Measurements from ENCODE around the gene BTG2. TPM values are rescaled to one million over a fixed set of nuclear protein-coding genes. Genes with fewer than 3 reads are reported as not detected.

BTG2 gene
- total RNA-seq, 1 experiment from 2014 or later = 2.2 TPM

GRCh38 chr1:203343956-203344754 is 38.8 kb downstream of the BTG2 start:
- Histone ChIP-seq H3K9ac (ENCODE audit: low read length) (no peak overlapping the region), H3K27me3 (ENCODE audit: low read length) (peaks cover 64% of the 10 kb centered on the region), H4K20me1 (ENCODE audit: low read length) (no peaks in the 10 kb centered on the region), H3K36me3 (ENCODE audit: low read depth, low read length) (no peaks in the 10 kb centered on the region), H3K9me3 (ENCODE audit: low read length) (no peaks in the 10 kb centered on the region), H3K27ac (ENCODE audit: low read length) (no peak overlapping the region), H3K79me2 (ENCODE audit: low read length) (no peaks in the 10 kb centered on the region), H3K9me2 (replicated peaks; ENCODE audit: low read length) (no peaks in the 10 kb centered on the region), H3K4me2 (ENCODE audit: low read length) (no peak overlapping the region), H3F3A (ENCODE audit: low read length, unreplicated experiment) (no peaks in the 10 kb centered on the region), H2AFZ (ENCODE audit: low read length) (no peak overlapping the region), H3K4me1 (ENCODE audit: insufficient read depth, low read length) (no peaks in the 10 kb centered on the region), H3K4me3 (ENCODE audit: low read length) (no peak overlapping the region)
- TF ChIP-seq EZH2phosphoT487 (IDR thresholded peaks at IDR 0.05; ENCODE audit: borderline replicate concordance, low read length) (no peak), CTCF (conservative IDR thresholded peaks at IDR 0.05; ENCODE audit: low read depth, low read length) (no peak), EZH2 (IDR thresholded peaks at IDR 0.05; ENCODE audit: low read length, unreplicated experiment) (no peak)
- ChIA-PET CTCF (interaction anchor here (1.1 to 1.4 kb wide), 2 partner anchors 97 to 144 kb away, joined by 3 to 5 read pairs; no protein-coding TSS in a partner anchor), POLR2A (ENCODE audit: unreplicated experiment) (no interaction called here)
- ATAC-seq (no peak), DNase-seq (no peak)
- BruUV-seq (replicated peaks) = no TSS peak
- intact Hi-C loops (cut with micrococcal nuclease) = no loop called here

GRCh38 chr1:203346060-203346768 is 40.9 kb downstream of the BTG2 start:
- H3K9ac ChIP-seq (ENCODE audit: low read length) = no peak overlapping the region
- no peaks in the 10 kb centered on the region for H3K79me2 ChIP-seq (ENCODE audit: low read length)
- H3F3A ChIP-seq (ENCODE audit: low read length, unreplicated experiment) = no peaks in the 10 kb centered on the region
- H3K9me2 ChIP-seq (replicated peaks; ENCODE audit: low read length) = no peaks in the 10 kb centered on the region
- H2AFZ ChIP-seq (ENCODE audit: low read length) = no peak overlapping the region
- H3K4me1 ChIP-seq (ENCODE audit: insufficient read depth, low read length) = no peaks in the 10 kb centered on the region
- POLR2A ChIA-PET (ENCODE audit: unreplicated experiment) = no interaction called here
- no peaks in the 10 kb centered on the region for H3K9me3 ChIP-seq (ENCODE audit: low read length)
- CTCF ChIA-PET = interaction anchor here (0.5 to 0.6 kb wide), 2 partner anchors 82 to 95 kb away, joined by 3 to 4 read pairs; no protein-coding TSS in a partner anchor
- H4K20me1 ChIP-seq (ENCODE audit: low read length) = no peaks in the 10 kb centered on the region
- DNase-seq = no peak
- no peak overlapping the region for H3K4me2 ChIP-seq (ENCODE audit: low read length)
- no TSS peak for BruUV-seq (replicated peaks)
- H3K4me3 ChIP-seq (ENCODE audit: low read length) = no peak overlapping the region
- H3K27ac ChIP-seq (ENCODE audit: low read length) = no peak overlapping the region
- intact Hi-C loops (cut with micrococcal nuclease) = no loop called here
- ATAC-seq = no peak
- no peak for TF ChIP-seq EZH2 (IDR thresholded peaks at IDR 0.05; ENCODE audit: low read length, unreplicated experiment)
- peak; percentile 21; the same call in 1 of the 2 replicates for TF ChIP-seq CTCF (conservative IDR thresholded peaks at IDR 0.05; ENCODE audit: low read depth, low read length)
- TF ChIP-seq EZH2phosphoT487 (IDR thresholded peaks at IDR 0.05; ENCODE audit: borderline replicate concordance, low read length) = no peak
- peaks cover 71% of the 10 kb centered on the region for H3K27me3 ChIP-seq (ENCODE audit: low read length)
- H3K36me3 ChIP-seq (ENCODE audit: low read depth, low read length) = no peaks in the 10 kb centered on the region

Measured in PC-3 (cell line).